Measurements from ENCODE around the gene HARS1. TPM values are rescaled to one million over a fixed set of nuclear protein-coding genes. Genes with fewer than 3 reads are reported as not detected.

HARS1 gene
- total and polyA plus RNA-seq, 12 donors, result 36.4 to 111 (median 61.7) TPM

- DNase-seq, result peak in 4 of 7 donors; percentile 36 to 74 (median 48)
- peaks cover 0 to 38% of the 10 kb centered on the region in 2 donors for H3K4me1 ChIP-seq (replicated peaks in 1 of 2)
- H3K9me3 ChIP-seq (replicated peaks in 1 of 3), result no peaks in the 10 kb centered on the region
- no peaks in the 10 kb centered on the region for H3K27me3 ChIP-seq
- peak overlapping the region; percentile 55 to 95 (median 89) for H3K27ac ChIP-seq
- TF ChIP-seq POLR2A (IDR thresholded peaks at IDR 0.05) (peak in 1 of 2 donors; percentile 2), CTCF (IDR thresholded peaks at IDR 0.05) (no peak)
- WGBS, 4 donors, result 11 to 32% (median 16%) methylated on average over 6 to 36 of the region's 36 CpGs
- H3K36me3 ChIP-seq (replicated peaks in 1 of 2), result no peaks in the 10 kb centered on the region
- peak overlapping the region; percentile 34 to 78 (median 54) for H3K4me3 ChIP-seq
- intact Hi-C loops (cut with DNase I), result loop anchor here in 1 of 2 donors (5.0 kb wide), 1 partner anchor 55 kb away; no protein-coding TSS in a partner anchor
These were observed 59.3 kb downstream of the HARS1 start for GRCh38 chr5:140631831-140632365.

GRCh38 chr5:140631036-140631417 is 60.1 kb downstream of the HARS1 start:
- 72 to 82% (median 80%) methylated on average over 4 of the region's 4 CpGs for WGBS, 4 donors
- peaks cover 0 to 38% of the 10 kb centered on the region in 2 donors for H3K4me1 ChIP-seq (replicated peaks in 1 of 2)
- intact Hi-C loops (cut with DNase I), result loop anchor here in 1 of 2 donors (5.0 kb wide), 1 partner anchor 54 kb away; no protein-coding TSS in a partner anchor
- H3K4me3 ChIP-seq, result peak overlapping the region in 1 of 4 donors; percentile 49
- no peaks in the 10 kb centered on the region for H3K36me3 ChIP-seq (replicated peaks in 1 of 2)
- no peaks in the 10 kb centered on the region for H3K9me3 ChIP-seq (replicated peaks in 1 of 3)
- H3K27ac ChIP-seq, result peak overlapping the region; percentile 36 to 95 (median 89)
- peak in 1 of 7 donors; percentile 17 for DNase-seq
- TF ChIP-seq POLR2A (IDR thresholded peaks at IDR 0.05) (peak in 1 of 2 donors; percentile 10), CTCF (IDR thresholded peaks at IDR 0.05) (no peak)
- H3K27me3 ChIP-seq, result no peaks in the 10 kb centered on the region

- TF ChIP-seq CTCF (IDR thresholded peaks at IDR 0.05), result no peak
- TF ChIP-seq POLR2A (IDR thresholded peaks at IDR 0.05), result no peak
- peak overlapping the region; percentile 22 to 95 (median 55) for H3K27ac ChIP-seq
- intact Hi-C loops (cut with DNase I), result loop anchor here in 1 of 2 donors (5.0 kb wide), 1 partner anchor 53 kb away; no protein-coding TSS in a partner anchor
- no peaks in the 10 kb centered on the region for H3K9me3 ChIP-seq (replicated peaks in 1 of 3)
- peaks cover 0 to 38% of the 10 kb centered on the region in 2 donors for H3K4me1 ChIP-seq (replicated peaks in 1 of 2)
- H3K36me3 ChIP-seq (replicated peaks in 1 of 2), result no peaks in the 10 kb centered on the region
- DNase-seq, result peak in 1 of 7 donors; percentile 48
- H3K4me3 ChIP-seq, result peak overlapping the region in 1 of 4 donors; percentile 49
- no peaks in the 10 kb centered on the region for H3K27me3 ChIP-seq
- WGBS, 4 donors, result 32 to 51% (median 44%) methylated on average over 2 of the region's 2 CpGs
These were observed 60.7 kb downstream of the HARS1 start for GRCh38 chr5:140630292-140631035.

- Histone ChIP-seq H3K9me3 (replicated peaks in 1 of 3) (no peaks in the 10 kb centered on the region), H3K27me3 (no peaks in the 10 kb centered on the region), H3K36me3 (replicated peaks in 1 of 2) (no peaks in the 10 kb centered on the region), H3K4me3 (no peak overlapping the region), H3K4me1 (replicated peaks in 1 of 2) (peaks cover 0 to 24% of the 10 kb centered on the region in 2 donors), H3K27ac (no peak overlapping the region)
- WGBS, 4 donors, result 31 to 77% (median 59%) methylated on average over 1 of the region's 1 CpG
- TF ChIP-seq POLR2A (IDR thresholded peaks at IDR 0.05) (no peak), CTCF (IDR thresholded peaks at IDR 0.05) (no peak)
- intact Hi-C loops (cut with DNase I), result no loop called here
- DNase-seq, result no peak
These were observed 62.5 kb downstream of the HARS1 start for GRCh38 chr5:140628711-140629110.
